Panc1 (cell line): Measurements from ENCODE around the gene KRTAP2-2.

ENCODE experiments used
- CTCF ChIP-seq: fragments of 450-650 bp; IDR thresholded peaks from 2 replicates; pipeline ENCODE4 v1.5.1; 2017; ENCODE audit warnings: mild to moderate bottlenecking
- POLR2AphosphoS5 ChIP-seq: IDR thresholded peaks from 2 replicates; pipeline ENCODE4 v1.6.1; 2012; ENCODE audit warnings: mild to moderate bottlenecking, low read depth, low read length, moderate library complexity
- SIN3A ChIP-seq: IDR thresholded peaks from 2 replicates; pipeline ENCODE4 v1.6.1; 2012; ENCODE audit warnings: low read depth, mild to moderate bottlenecking, low read length, moderate library complexity, borderline replicate concordance; ENCODE audit not compliant: insufficient read depth
- TCF7L2 ChIP-seq: IDR thresholded peaks from 2 replicates; pipeline ENCODE4 v1.6.1; 2011; ENCODE audit warnings: mild to moderate bottlenecking, low read depth, low read length, inconsistent platforms
- TF ChIP-seq, protein P1 (sequence below), 2 experiments: IDR thresholded peaks; 2 replicates each; pipeline ENCODE4 v1.6.1; 2011 to 2012; ENCODE audit warnings: low read depth in 2 of 2, control low read depth in 1 of 2, low read length in 1 of 2, mild to moderate bottlenecking in 1 of 2, moderate library complexity in 1 of 2; ENCODE audit not compliant: insufficient read depth in 1 of 2

GRCh38 chr17:41054025-41054424, 1.0 kb downstream of the KRTAP2-2 start:
- no peak for TF ChIP-seq CTCF
- no peak for TF ChIP-seq POLR2AphosphoS5
- TF ChIP-seq SIN3A = no peak
- TF ChIP-seq, protein P1, sequence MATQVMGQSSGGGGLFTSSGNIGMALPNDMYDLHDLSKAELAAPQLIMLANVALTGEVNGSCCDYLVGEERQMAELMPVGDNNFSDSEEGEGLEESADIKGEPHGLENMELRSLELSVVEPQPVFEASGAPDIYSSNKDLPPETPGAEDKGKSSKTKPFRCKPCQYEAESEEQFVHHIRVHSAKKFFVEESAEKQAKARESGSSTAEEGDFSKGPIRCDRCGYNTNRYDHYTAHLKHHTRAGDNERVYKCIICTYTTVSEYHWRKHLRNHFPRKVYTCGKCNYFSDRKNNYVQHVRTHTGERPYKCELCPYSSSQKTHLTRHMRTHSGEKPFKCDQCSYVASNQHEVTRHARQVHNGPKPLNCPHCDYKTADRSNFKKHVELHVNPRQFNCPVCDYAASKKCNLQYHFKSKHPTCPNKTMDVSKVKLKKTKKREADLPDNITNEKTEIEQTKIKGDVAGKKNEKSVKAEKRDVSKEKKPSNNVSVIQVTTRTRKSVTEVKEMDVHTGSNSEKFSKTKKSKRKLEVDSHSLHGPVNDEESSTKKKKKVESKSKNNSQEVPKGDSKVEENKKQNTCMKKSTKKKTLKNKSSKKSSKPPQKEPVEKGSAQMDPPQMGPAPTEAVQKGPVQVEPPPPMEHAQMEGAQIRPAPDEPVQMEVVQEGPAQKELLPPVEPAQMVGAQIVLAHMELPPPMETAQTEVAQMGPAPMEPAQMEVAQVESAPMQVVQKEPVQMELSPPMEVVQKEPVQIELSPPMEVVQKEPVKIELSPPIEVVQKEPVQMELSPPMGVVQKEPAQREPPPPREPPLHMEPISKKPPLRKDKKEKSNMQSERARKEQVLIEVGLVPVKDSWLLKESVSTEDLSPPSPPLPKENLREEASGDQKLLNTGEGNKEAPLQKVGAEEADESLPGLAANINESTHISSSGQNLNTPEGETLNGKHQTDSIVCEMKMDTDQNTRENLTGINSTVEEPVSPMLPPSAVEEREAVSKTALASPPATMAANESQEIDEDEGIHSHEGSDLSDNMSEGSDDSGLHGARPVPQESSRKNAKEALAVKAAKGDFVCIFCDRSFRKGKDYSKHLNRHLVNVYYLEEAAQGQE (IDR thresholded peaks at IDR 0.05; ENCODE audit: insufficient read depth in 1 of 2, low read depth in 2 of 2, low read length in 1 of 2) = no peak
- no peak for TF ChIP-seq TCF7L2
